Esophagus (tissue), 2 donors: ENCODE results near the gene OR51B6. TPM values are rescaled to one million over a fixed set of nuclear protein-coding genes. Genes with fewer than 3 reads are reported as not detected.
"Not testable (repeated sequence)": the region's sequence is repeated elsewhere in the genome, so short reads cannot be mapped to it uniquely, and the experiment has no call there.

Source experiments
- H3K27ac ChIP-seq, 2 donors: one replicate each; pipeline ENCODE4 v1.5.1; 2013; ENCODE audit warnings: low read depth in 2 of 2, mild to moderate bottlenecking in 2 of 2, inconsistent platforms in 1 of 2, low read length in 1 of 2, moderate library complexity in 1 of 2
- H3K27me3 ChIP-seq, 2 donors: one replicate each; pipeline ENCODE4 v1.6.1; 2013; ENCODE audit warnings: low read length in 2 of 2, control low read depth in 1 of 2, mild to moderate bottlenecking in 1 of 2; ENCODE audit not compliant: insufficient read depth in 2 of 2, control insufficient read depth in 1 of 2
- H3K36me3 ChIP-seq, 2 donors: one replicate each; pipeline ENCODE4 v1.6.1; 2013; ENCODE audit warnings: low read length in 1 of 2; ENCODE audit not compliant: control insufficient read depth in 2 of 2, insufficient read depth in 2 of 2
- H3K4me1 ChIP-seq, 2 donors: one replicate each; pipeline ENCODE4 v1.6.1; 2013; ENCODE audit warnings: low read length in 1 of 2; ENCODE audit not compliant: control insufficient read depth in 2 of 2, insufficient read depth in 2 of 2
- H3K4me3 ChIP-seq, 2 donors: one replicate each; pipeline ENCODE4 v1.5.1; 2013; ENCODE audit warnings: low read length in 2 of 2, mild to moderate bottlenecking in 2 of 2, low read depth in 1 of 2, moderate library complexity in 1 of 2
- H3K9me3 ChIP-seq, 2 donors: one replicate each; pipeline ENCODE4 v1.6.1; 2013; ENCODE audit warnings: mild to moderate bottlenecking in 2 of 2, low read depth in 1 of 2, low read length in 1 of 2, moderate library complexity in 1 of 2; ENCODE audit not compliant: control insufficient read depth in 2 of 2, insufficient read depth in 1 of 2
- WGBS, 2 donors: extraction: QIAGEN DNeasy Blood & Tissue Kit; methylation state at CpG; one replicate each; pipeline ENCODE4 v1.1.7; 2013; 5-methylcytosine and 5-hydroxymethylcytosine counted together
- polyA plus RNA-seq, 2 donors: library from polyadenylated mRNA; stranded (reverse); fragments of 200-250 nt; gene quantifications; one replicate each; pipeline ENCODE4 v1.2.3, GENCODE V29; 2013
- donor health status: healthy with polysubstance abuse.
- donor health status: Bipolar disorder and iron deficiency.

OR51B6 gene
- polyA plus RNA-seq, 2 donors = not detected

DNA sequence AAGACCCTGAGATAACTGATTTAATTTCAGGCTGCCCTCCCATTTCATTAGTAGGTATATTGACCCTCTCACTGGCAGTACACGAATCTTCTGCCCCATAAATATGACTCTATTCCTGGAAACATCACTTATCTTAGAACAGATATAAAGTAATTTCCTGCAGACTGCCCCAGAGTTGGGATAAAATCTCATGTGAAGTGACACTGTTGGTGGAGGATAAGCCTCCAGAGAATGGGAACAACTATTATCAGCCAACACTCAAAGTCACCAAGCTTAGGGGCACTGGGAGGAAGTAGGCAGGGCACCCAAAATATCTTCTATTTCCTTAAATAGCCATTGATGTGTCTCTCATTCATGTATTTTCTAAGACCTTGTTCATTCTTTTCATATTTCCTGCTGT, 16.1 kb upstream of the OR51B6 start:
- no peak overlapping the region for H3K4me3 ChIP-seq
- H3K9me3 ChIP-seq = no peaks in the 10 kb centered on the region
- 36 to 55% methylated on average over 1 of the region's 1 CpG for WGBS, 2 donors
- H3K27ac ChIP-seq = no peak overlapping the region
- H3K36me3 ChIP-seq = no peaks in the 10 kb centered on the region
- H3K4me1 ChIP-seq = no peaks in the 10 kb centered on the region
- no peaks in the 10 kb centered on the region for H3K27me3 ChIP-seq

DNA sequence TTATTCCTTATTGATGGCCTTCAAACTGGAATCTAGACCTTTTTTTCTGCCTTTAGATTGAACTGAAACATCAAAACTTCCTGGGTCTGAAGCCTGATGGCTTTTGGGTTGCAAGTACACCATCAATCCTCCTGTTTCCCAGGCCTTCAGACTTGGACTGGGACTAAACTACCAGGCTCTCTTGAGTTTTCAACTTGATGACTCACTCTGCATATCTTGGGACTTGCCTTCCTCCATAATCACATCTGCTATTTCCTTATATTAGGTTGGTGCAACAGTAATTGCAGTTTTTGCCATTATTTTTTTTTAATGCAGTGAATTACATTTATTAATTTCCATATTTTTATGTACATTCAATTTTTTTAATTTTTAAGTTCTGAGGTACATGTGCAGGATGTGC, 15.0 kb upstream of the OR51B6 start:
- Histone ChIP-seq H3K4me3 (no peak overlapping the region), H3K27ac (no peak overlapping the region), H3K4me1 (no peaks in the 10 kb centered on the region), H3K9me3 (no peaks in the 10 kb centered on the region), H3K27me3 (no peaks in the 10 kb centered on the region), H3K36me3 (no peaks in the 10 kb centered on the region)

DNA sequence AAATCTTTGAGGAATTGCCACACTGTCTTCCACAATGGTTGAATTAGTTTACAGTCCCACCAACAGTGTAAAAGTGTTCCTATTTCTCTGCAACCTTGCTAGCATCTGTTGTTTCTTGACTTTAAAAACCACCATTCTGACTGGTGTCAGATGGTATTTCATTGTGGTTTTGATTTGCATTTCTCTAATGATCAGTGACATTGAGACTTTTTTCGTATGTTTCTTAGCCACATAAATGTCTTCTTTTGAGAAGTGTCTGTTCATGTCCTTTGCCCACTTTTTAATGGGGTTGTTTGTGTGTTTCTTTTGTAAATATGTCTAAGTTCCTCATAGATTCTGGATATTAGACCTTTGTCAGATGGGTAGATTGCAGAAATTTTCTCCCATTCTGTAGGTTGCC, 14.1 kb upstream of the OR51B6 start:
- 64 to 80% methylated on average over 1 of the region's 1 CpG for WGBS, 2 donors

DNA sequence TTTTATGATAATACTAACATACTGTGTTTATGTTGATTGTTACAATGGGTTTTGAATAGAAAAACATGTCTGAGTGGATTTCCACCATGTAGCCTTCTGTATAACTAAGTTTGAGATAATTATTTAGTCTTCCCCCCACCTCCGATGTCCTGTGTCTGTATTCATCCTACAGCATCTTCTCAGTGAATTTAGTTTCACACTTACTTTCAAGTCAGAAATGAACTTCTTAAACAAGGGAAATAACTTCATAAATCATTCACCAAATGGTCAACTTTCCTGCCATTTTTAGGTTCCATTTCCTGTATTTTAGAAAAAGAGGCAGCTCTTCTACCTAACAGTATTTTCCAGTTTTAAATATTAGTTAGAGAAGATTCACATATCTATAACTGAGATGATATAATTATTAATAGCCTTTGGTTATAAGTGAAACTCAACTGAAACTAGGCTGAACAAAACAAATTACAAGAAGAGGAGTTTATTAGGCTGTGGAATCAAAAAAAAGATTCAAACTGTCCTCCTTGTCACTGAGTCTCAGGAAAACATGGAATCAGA, 11.5 kb upstream of the OR51B6 start:
- no peaks in the 10 kb centered on the region for H3K4me1 ChIP-seq
- H3K27ac ChIP-seq = no peak overlapping the region
- H3K27me3 ChIP-seq = no peaks in the 10 kb centered on the region
- no peaks in the 10 kb centered on the region for H3K36me3 ChIP-seq
- H3K4me3 ChIP-seq = no peak overlapping the region
- no peaks in the 10 kb centered on the region for H3K9me3 ChIP-seq
- WGBS, 2 donors = 89 to 92% methylated on average over 1 of the region's 1 CpG

More for the DNA sequence above, 14.1 kb upstream of the OR51B6 start:
- not testable (repeated sequence) for H3K9me3 ChIP-seq, H3K27ac ChIP-seq, H3K36me3 ChIP-seq, H3K27me3 ChIP-seq, H3K4me3 ChIP-seq, H3K4me1 ChIP-seq

DNA sequence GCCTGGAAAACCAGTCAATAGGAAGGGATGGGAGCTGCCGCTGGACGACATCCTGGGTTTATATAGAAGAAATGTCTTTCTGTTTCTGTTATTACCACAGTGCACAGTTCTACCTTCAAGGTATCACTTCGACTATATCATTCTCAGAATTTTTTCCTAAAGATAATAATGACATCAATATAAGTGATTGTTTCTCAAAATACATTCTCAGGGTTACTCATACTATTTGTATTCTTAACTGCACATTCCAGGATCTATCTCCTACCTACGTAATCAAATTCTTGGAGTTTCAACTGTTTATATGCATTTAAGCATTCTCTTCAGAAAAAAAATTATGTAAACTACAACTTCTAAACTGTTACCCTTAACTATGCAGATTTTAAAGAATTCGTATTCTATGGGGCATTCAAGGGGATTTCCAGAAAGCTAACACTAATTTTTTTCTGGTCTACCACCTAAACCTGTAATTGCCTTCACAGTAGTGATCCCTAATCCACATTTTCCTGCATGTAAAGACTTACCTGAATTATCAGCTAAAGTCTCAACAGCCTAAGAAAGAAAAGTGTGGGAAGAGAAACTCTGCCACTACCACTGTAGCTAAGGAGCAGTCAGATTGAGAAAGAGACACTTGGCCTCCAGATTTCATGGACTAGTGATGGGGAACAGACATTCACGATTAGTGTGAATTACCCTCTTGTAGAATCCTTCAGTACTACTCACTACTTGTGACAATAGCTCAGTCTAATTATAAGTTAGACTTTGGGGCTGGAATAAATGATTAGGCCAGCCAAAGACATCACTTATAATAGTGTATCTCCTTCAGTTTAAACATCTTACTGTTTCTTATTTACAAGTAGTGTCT, 7.6 kb upstream of the OR51B6 start, which contains the start of gene OR51B5:
Gene OR51B5, minus strand, starts transcription at position 51 of the 862 bp plus-strand sequence. Its CDS starts 0 bp downstream, at position 51.
- Histone ChIP-seq H3K9me3 (no peaks in the 10 kb centered on the region), H3K4me3 (no peak within 1 kb of the TSS), H3K27me3 (no peaks in the 10 kb centered on the region), H3K36me3 (no peaks in the 10 kb centered on the region), H3K27ac (no peak within 1 kb of the TSS), H3K4me1 (no peaks in the 10 kb centered on the region)
- 68 to 69% methylated on average over 6 of the region's 6 CpGs for WGBS, 2 donors

- no peaks in the 10 kb centered on the region for H3K4me1 ChIP-seq
- no peaks in the 10 kb centered on the region for H3K36me3 ChIP-seq
- 57 to 62% methylated on average over 3 of the region's 3 CpGs for WGBS, 2 donors
- no peaks in the 10 kb centered on the region for H3K27me3 ChIP-seq
- H3K27ac ChIP-seq = no peak overlapping the region
- H3K4me3 ChIP-seq = no peak overlapping the region
- no peaks in the 10 kb centered on the region for H3K9me3 ChIP-seq
Observed at GRCh38 chr11:5345831-5346230, 5.5 kb upstream of the OR51B6 start.

GRCh38 chr11:5348551-5349194, 2.6 kb upstream of the OR51B6 start:
- no peaks in the 10 kb centered on the region for H3K4me1 ChIP-seq
- WGBS, 2 donors = 32 to 41% methylated on average over 3 of the region's 3 CpGs
- no peak overlapping the region for H3K27ac ChIP-seq
- no peak overlapping the region for H3K4me3 ChIP-seq
- H3K27me3 ChIP-seq = no peaks in the 10 kb centered on the region
- no peaks in the 10 kb centered on the region for H3K9me3 ChIP-seq
- H3K36me3 ChIP-seq = no peaks in the 10 kb centered on the region

DNA sequence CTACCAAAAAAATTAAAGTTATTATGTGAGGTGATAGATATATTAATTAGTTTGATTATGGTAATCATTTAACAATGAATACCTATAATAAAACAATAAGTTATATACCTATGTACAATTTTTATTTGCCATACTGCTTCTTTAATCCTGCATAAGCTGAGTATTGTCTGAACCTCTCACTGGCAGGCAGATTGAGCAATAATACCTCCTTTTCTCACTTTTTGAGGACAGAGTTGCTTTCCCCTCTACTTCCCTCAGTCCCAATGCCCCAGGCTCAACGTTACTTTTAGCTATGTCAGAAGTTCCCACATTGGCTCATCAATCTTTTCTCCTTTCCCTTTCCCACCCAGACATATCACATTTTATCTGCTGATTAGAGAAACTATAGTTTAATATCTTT, 1.8 kb upstream of the OR51B6 start:
- no peaks in the 10 kb centered on the region for H3K27me3 ChIP-seq
- H3K36me3 ChIP-seq = no peaks in the 10 kb centered on the region
- no peaks in the 10 kb centered on the region for H3K4me1 ChIP-seq
- H3K4me3 ChIP-seq = no peak overlapping the region
- H3K27ac ChIP-seq = no peak overlapping the region
- H3K9me3 ChIP-seq = no peaks in the 10 kb centered on the region
- WGBS, 2 donors = 33 to 37% methylated on average over 1 of the region's 1 CpG

DNA sequence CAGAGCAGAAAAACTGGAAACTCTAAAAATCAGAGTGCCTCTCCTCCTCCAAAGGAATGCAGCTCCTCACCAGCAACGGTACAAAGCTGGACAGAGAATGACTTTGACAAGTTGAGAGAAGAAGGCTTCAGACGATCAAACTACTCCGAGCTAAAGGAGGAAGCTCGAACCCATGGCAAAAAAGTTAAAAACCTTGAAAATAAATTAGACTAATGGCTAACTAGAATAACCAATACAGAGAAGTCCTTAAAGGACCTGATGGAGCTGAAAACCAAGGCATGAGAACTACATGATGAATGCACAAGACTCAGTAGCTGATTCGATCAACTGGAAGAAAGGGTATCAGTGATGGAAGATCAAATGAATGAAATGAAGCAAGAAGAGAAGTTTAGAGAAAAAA, 4.7 kb downstream of the OR51B6 start:
- not testable (repeated sequence) for H3K4me3 ChIP-seq, H3K4me1 ChIP-seq, H3K9me3 ChIP-seq, H3K27me3 ChIP-seq, H3K27ac ChIP-seq, H3K36me3 ChIP-seq
- WGBS, 2 donors = 83 to 84% methylated on average over 5 of the region's 5 CpGs
